ENCODE measurements around the gene ADGRB3.

ADGRB3 gene

DNA sequence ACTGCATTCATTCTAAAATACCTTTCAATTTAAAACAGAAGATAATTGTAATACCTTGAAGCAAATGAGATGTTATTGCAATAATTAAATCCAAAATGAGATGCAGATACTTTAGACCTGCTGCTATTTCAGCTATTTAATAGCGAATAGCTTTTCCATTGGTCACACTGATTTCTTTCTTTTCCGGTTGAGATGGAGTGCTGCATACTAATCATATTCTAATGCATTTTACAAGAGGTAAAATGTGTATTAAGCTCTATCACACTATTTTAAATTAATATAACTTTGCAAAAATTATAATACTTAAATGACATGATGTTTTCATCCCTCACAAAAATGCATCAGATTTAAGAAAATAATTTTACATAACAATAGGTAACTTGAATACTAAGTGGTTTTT lies 74.0 kb downstream of the ADGRB3 start:
- DNase-seq = no peak

DNA sequence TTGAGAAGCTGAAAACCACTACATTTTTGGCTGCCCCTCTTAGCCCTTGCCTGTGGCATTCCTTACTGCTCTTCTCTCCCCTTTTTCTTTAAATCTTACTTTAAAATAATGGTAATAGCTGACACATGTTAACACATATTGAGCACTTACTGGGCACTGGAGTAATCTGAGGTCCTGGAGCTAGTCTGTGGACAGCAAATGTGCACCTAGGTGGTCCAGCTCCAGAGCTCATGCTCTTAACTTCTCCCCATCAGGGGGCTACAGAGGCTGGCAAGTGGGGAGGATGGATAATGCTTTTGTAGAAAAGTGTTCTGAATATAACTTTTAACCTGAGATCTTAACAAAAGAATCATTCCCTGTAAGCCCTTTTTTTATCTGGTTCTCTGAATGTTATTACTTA lies 74.8 kb downstream of the ADGRB3 start:
- no peak for DNase-seq

DNA sequence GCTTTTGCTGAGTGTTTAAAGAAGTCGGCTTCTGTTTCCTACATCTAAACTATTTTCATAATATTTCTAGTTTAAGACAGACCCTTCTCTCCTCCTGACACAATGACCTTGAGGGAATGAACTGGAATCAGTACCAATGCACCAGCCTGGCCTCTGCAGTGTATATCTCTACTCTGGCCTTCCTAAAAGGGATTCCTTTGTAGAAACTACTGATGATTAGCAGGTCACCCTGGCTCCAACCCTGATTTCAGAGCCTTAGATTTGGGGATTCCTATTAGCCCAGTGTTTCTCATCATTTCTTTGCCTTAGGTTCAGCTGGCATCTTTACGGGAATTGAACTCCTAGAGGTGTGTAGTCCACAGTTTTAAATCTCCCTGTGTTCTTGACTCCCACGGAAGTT lies 75.4 kb downstream of the ADGRB3 start:
- DNase-seq = no peak

DNA sequence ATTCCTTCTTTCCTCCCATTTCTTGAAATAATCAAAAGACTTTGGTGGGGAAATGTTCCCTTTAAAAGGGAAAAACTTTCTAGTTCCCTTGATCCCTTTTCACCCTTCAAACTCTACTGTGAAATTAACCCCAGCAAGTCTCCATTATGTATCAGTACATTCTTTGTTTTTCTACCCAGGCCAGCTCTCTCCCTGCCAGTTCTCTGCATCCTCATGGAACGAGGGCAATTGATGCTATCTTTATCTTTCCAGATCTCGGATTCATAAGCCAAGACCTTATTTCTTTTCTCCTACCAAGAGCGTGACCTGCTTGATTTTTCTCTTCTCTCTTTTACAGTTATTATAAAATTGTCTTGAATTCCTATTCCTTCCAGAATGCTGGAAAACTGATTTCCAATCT lies 75.8 kb downstream of the ADGRB3 start:
- DNase-seq = no peak

GRCh38 chr6:68711386-68712000 lies 76.4 kb downstream of the ADGRB3 start:
- no peak for DNase-seq

DNA sequence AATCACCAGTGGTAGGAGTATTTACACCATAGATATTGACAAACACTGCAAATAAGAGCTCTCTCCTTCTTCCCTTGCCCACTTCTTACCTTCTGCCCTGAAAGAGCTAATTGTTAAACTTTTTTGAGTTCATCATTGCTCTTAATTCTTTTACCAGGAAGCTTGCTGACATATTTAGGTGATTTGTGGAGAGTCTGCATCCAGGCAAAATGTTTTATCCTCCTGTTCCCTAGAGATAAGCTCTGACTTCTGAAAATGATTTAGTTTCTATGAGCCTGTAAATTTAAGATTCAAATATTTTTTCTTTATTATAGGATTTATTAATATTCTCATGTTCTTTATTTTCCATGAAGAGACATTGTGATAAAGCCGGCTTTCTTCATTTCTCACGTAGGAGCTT lies 81.5 kb downstream of the ADGRB3 start:
- no peak for DNase-seq

DNA sequence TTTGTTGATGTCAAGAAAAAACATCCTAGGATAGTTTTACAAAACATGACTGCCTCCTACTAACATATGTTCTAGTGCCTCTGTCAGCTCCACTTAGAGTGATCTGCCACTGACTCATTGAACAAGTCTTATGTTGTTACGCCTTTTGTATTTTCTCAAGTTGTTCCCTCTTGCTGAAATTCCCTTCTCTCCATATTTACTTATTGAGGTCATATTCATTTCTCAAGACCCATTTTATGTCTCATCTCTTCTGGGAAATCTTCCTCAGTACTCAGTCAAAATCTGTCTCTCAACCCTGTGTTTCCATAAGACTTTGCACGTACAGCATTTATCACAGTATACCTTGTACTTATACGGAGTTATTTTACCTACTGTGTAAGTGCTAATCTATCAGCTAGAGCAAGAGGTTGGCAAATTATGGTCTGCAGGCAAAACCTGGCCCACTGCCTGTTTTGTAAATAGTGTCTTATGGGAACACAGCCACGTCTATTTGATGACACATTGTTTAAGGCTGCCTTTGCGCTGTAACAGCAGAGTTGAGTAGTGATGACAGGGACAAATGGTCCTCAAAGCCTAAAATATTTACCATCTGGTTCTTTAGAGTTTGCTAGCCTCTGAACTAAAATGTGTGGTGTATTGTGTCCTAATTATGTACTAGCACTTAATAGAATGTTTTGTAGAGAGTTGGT lies 83.4 kb downstream of the ADGRB3 start:
- no peak for DNase-seq

GRCh38 chr6:68719761-68720160 lies 84.7 kb downstream of the ADGRB3 start:
- DNase-seq = no peak

DNA sequence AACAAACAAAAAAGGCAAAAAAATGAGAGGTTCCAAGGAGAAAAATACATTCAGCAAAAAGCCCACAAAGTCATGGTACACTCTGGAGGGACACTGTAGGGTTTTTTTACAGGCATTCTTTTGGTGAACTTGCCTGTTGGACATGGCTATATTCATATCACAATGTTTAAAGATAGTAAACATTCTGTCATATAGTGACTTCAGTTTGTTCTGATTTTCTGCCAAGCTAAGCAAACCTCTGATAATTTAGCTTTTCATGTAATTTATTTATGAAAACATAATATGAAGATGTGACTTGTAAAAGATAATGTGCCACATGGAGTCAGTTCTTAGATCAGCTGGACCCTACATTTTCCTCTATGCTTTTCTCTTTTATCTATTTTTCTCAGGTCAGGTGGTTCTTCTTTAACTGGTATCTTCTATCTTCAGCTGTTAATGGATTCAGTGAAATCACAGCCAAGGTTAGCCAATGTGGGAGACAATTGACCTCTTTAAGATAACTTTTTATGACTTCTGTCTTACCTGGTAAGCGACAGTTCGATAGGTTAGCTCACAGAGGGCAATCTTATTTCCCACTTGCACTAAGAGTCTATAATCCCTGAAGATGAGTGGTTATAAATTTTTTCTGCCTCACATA lies 87.9 kb downstream of the ADGRB3 start:
- no peak for DNase-seq

DNA sequence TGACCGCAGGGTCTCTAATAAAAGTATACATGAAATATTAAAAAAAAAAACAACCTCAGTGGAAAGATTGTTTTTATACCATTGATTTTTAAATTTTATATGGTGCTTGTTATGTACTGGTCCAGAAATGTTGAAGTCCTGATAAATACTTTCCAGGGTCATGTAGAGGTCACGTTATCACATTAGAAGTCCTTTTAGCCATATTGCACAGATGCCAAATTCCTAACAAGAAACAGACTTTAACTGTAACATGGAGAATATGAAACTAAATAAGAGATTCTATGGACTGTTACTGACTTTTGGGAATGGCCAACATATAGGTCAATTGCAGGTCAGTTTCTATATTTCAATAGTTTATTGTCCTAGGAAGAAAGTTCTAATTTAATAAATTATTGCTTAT lies 89.0 kb downstream of the ADGRB3 start:
- no peak for DNase-seq

DNA sequence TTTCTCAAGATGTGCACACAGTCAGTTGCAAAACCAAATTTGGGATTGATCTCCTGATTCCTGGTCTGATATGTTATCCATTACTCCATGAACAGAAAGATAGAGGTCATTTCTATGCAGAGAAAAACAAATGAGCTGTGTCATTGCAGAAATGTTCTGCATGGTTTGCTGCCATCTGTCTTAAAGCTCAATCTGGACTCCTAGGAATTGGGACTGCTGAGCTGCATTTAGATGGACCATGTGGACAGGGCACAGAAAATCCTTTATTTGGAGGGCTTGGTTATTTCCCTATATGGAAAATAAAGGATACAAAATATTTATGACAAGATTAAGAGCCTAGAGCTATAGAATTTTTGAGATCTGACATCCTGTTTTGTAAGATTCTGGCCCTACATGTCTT lies 91.3 kb downstream of the ADGRB3 start:
- no peak for DNase-seq

GRCh38 chr6:68726992-68727391 lies 91.9 kb downstream of the ADGRB3 start:
- no peak for DNase-seq

- DNase-seq = no peak
Measured at GRCh38 chr6:68727699-68728098, 92.6 kb downstream of the ADGRB3 start.

GRCh38 chr6:68728159-68728979 lies 93.3 kb downstream of the ADGRB3 start:
- DNase-seq = no peak

- DNase-seq = no peak
Measured at GRCh38 chr6:68729377-68729903, 94.4 kb downstream of the ADGRB3 start.

- DNase-seq = no peak
Measured at GRCh38 chr6:68730291-68731054, 95.4 kb downstream of the ADGRB3 start.

DNA sequence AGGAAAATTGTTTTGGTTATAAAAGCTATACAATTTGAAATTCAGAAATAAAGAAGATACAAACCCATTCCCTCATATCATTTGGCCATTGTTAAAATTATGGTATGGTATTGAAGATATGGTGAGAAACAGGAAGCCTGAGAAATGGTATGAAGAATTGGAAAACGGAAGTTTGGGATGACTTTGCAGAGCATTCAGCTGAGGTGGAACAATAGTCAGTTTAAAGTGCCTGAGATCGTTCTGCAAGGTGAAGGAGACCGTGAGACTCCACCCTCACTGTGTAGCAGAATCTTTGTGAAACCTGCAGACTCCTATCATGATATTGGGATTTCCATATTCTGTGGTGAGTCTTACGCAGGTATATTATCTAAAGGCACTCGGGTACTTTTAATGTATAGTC lies 97.3 kb downstream of the ADGRB3 start:
- DNase-seq = no peak

DNA sequence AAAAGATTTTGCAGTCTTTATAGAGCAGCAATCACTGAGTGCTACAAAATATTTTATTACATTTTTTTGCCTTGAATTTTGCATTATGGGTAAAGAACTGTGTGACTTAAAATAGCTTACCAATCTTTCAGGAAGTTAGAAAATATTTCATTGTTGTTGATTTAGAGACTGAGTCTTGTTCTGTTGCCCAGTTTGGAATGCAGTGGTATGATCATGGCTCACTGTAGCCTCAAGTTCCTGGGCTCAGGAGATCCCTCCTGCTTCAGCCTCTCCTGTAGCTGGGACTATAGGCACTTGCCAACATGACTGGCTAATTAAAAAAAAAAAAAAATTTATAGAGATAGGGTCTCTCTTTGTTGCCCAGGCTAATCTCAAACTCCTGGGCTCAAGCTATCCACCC lies 100.8 kb downstream of the ADGRB3 start:
- no peak for DNase-seq

- DNase-seq = no peak
Measured at GRCh38 chr6:68737061-68737460, 102.0 kb downstream of the ADGRB3 start.

GRCh38 chr6:68738039-68738438 lies 103.0 kb downstream of the ADGRB3 start:
- DNase-seq = no peak

GRCh38 chr6:68740828-68741500 lies 105.9 kb downstream of the ADGRB3 start:
- DNase-seq = peak in 1 of 2 donors; percentile 7

Data from CD4-positive, alpha-beta T cell treated with Interferon alpha-2 for 1 hour (primary cell).